Prostate gland (tissue), 1 donor: ENCODE results near the gene CRADD.

Experiments
- POLR2A ChIP-seq: fragments of 450-650 bp; IDR thresholded peaks from one replicate; pipeline ENCODE4 v1.6.1; 2016; ENCODE audit warnings: antibody characterized with exemption, mild to moderate bottlenecking
- POLR2AphosphoS5 ChIP-seq: sonication (generic); formaldehyde crosslinking; IDR thresholded peaks from one replicate; pipeline ENCODE4 v1.6.1; 2017; ENCODE audit warnings: antibody characterized with exemption

DNA sequence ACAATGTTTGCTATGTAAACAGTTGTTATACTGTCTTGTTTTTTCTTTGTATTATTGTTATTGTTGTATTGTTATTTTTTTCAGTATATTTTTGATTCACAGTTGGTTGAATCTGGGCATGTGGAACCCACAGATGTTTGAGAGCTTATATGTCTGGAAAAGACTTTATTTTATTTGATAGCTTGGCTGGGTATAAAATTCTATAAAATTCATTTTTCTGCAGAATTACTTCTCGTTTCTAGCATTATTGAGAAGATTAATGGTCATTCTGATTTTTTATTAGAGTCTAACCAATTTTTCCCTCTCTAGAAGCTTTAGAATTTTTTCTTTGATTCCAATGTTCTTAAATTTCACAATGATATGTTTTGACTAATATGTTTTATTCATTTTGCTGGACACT is 188.6 kb downstream of the CRADD start:
- TF ChIP-seq POLR2A (no peak), POLR2AphosphoS5 (no peak)
